Stimulated activated CD8-positive, alpha-beta memory T cell treated with anti-CD3 and anti-CD28 coated beads, Interleukin-4, amount 100 ng/mL, for 4 hours (primary cell): Measurements from ENCODE around the gene CDHR5.

Experiments used
- DNase-seq, 2 donors: peaks; one replicate each; pipeline ENCODE4 v3.0.0-alpha.2; 2020; ENCODE audit warnings: low read depth in 2 of 2, low spot score in 1 of 2

CDHR5 gene

GRCh38 chr11:623999-624704 is 603 bp downstream of the CDHR5 start:
- no peak for DNase-seq

DNA sequence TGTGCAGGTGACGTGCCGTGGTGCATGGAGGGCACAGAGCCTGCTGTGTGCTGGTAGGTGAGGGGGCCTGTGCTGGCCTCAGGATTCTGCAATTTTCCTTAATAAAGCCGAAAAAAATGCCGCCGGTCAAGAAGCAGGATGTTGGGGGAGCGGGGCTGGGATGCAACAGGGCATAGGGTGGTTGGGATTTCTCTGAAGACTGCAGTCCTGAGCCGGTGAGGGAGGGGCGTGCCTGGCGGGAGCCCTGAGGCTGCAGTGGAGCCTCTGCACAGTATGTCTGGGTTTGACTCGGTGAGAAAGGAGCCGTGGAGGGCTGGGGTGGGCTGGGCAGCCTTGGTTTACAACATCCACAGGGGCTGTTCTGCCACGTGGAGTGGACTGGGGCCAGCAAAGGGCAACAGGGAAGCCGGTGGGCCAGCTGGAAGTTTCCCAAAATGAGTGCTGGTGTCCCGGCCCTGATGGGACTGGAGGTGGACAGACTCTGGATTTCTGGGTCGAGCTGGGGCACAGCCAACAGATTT is 1.3 kb downstream of the CDHR5 start:
- DNase-seq: no peak

GRCh38 chr11:621838-622237 is 2.9 kb downstream of the CDHR5 start:
- DNase-seq: no peak

DNA sequence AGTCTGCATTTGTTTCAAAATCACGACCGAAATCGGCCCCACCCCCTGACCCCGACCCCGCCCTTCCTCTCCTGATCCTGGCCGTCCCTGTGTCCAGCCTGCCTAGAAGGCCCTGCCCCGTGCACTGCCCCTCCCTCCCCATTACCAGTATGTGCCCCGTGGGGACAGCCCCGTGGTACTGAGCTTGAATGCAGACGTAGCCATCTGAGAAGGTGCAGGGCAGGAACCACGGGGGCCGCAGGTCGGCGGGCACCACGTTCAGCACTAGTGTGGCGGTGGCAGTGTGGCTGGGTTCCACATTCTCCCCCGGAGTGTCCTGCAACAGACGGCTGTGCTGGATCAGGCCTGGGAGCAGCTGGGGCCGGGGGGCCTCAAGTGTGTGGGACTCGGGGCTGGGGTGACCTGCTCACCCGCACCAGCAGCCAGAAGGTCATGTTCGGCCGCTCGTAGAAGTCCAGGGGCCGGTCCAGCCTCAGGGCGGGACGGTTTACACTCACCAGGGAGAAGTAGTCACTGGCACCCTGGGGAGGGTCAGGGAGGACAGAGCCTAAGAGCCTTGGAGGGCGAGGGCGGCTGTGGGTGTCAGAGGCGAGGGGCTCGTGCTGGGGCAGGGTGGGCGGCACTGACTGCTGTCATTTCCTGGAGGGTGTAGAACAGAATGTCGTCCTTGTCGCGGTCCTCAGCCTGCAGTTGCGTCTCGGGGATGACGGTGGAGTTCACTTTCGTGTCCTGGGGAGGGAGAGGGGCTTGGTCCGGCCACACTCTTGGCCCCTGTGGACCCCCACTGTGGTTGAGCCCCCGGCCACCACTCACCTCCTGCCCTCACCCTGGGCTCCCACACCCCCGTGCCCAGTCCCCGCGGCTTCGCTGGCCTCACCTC is 3.6 kb downstream of the CDHR5 start:
- DNase-seq: no peak

DNA sequence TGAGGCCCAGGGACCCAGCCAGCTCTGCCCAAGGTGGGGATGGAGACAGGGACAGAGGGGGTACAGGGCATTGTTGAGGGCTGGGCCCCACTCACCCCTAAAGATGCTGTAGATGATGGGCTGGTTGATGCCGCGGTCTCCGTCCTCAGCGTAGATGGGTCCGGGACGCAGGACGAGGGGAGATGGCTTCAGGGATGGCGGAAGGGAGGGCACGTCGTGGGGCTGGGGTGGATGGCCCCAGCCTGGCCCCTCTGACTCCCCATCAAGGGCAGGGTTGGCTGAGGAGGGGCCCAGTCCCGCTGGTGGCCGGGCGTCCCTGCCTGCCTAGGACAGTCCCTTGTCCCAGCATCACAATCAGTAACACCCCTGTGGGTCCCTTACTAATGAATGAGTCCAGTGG is 4.6 kb downstream of the CDHR5 start:
- no peak for DNase-seq

DNA sequence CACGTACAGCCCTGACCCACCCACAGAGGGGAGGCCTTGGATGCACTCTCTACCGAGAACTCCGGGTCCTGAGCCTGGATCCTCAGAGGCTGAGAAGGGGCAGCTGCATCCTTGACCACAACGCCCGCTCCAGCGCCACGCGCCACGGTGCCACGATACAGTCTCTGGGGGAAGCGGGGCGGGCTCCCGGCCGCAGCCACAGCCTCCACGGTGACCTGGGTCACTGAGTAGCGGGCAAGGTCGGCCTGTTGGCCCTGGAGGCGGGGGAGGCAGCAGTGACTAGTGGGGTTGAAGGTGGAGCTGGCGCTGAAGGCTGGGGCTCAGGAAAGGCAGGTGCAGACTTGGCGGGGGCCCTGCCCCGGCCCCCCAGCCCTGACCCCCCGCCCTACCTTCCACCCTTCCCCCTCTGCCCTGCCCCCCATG is 5.1 kb downstream of the CDHR5 start:
- no peak for DNase-seq

DNA sequence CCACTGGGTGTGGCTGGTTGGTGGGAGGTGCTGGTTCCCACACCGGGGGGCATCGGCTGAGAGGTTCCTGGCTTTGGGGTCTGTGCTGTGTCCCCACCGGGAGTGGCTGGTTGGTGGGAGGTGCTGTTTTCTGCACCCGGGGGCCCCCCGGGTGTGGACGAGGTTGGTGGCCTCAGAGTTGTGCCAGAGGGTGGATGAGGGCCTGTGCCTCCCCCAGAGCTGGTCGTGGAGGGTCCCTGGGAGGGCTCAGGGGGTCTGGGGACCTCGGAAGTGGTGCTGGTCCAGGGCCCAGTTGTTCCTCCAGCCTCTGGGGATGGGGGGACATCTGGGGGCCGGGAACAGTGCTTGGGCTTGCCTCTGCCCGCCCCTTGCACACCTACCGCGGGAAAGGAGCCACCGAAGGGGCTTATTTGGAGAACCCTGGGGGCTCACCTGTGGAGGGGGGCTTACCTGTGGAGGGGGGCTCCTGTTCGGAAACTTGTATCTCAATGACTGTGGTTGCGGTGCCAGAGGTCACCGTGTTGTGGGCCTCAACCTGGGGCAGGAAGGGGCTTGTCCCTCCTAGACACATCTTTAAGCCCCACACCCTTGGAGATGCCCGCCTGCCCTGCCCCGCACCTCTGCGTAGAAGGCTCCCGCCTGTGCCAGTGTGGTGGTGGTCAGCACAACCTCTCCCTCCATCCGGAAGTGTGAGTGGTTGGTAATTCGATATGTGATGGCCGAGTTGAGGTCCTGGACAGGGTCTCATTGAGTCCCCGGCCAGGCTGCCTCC is 5.7 kb downstream of the CDHR5 start:
- DNase-seq: no peak

GRCh38 chr11:617912-618682 is 6.7 kb downstream of the CDHR5 start:
- DNase-seq: no peak

DNA sequence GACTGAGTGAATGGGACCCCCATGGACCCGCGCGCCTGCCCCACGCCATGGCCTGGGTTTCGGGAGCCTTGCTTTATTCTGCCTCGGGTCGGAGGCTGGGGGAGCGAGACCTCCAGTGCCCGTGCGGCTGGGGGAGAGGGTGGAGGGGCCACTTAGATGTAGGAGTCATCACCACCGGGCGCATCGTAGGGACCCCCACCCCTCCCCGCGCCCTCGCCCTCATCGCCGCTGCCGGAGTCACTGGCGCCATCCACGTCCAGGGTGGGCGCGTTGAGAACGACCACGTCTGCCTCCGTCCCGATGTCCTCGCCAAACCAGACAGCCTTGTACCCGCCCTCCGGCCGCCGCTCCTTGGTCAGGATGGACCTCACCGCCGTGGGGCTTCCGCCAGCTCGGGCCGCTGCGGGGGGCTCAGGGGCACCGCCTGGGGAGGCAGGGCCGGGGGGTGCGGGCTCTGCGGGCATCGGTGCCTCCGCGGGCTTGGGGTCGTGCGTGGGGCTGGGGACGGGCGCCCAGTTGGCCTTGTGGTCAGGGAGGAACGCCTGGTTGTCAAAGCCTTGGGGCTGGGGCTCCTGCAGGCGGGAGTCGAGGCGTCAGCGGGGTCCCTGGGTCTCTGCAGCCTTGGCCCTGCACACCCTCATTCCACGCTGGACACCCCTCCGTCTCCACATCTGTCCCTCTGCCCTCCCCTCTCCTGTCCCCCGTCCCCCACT is 7.4 kb downstream of the CDHR5 start:
- DNase-seq: no peak

DNA sequence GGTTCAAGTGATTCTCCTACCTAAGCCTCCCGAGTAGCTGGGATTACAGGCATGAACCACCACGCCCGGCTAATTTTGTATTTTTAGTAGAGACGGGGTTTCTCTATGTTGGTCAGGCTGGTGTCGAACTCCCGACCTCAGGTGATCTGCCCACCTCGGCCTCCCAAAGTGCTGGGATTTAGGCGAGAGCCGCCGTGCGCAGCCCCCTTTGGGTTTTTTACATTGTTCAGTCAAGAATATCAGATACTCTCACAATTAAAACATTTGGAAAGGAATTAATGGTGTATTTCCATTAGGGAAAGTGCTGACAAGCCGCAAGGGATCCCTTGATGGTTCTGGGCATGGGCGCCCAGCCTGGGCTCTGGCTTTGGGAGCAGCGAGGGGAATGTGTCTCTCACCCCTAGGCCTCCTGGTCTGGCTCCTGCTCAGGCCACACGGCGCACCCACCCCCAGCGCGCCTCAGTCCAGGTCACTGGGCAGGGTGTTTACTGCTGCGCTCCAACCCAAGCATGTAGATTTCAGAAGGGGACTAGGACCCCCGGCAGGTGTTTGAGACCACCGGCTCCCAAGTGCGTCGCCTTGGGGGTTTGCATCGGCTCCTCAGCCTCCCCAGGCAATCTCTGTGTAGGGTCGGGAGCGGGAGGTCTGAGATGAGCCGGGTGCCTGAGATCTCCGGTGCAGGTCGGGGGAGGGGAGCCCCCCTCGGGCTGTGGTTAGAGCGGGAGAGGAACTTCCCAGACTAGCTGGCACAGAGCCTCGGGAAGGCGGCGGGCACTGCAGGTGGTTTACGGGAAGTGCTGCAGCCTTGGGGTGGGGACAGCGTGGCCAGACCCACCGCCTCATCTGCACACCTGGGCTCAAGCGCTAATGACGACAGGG is 8.2 kb downstream of the CDHR5 start:
- DNase-seq: no peak

GRCh38 chr11:615504-616319 is 9.0 kb downstream of the CDHR5 start, which contains the start of gene IRF7:
IRF7 (minus strand) TSS chr11:615950; CDS start chr11:615364, 586 bp downstream.
- peak; percentile 70 to 72 for DNase-seq

DNA sequence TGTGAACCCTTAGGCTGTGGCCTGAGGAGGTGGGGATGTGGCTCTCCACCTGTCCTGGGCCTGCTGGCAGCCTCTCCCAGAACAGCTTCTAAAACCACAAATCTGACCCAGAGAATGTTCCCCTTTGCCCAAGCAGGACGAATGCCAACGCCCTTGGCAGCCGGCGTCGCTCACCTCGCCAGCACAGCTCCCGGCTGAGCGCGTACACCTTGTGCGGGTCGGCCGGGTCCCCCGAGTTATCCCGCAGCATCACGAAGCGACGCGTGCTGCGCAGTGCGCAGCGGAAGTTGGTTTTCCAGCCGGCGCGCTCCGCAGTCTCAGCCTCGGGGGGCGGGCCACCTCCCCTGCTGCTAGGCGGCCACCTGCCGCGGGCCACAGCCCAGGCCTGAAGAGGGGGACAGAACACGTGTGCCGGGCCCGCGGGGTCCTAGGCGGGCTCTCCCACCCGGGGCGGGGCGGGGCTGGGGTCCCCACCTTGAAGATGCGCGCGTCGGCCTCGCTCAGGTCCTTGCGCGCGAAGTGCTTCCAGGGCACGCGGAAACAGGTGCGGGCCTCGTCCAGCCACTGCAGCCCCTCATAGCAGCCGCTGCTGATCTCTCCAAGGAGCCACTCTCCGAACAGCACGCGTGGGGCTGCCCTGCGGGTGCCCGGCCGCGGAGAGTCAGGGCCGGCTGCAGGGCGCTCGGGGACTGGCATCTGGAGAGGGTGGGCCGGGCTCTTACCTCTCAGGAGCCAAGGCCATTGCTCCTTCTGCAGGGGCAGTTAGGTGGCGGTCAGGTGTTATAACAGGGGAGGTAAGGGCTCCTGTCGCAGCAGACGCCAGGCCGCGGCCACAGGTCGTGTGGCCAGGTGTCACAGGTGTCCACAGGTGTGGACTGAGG is 9.9 kb downstream of the CDHR5 start:
- DNase-seq: no peak

DNA sequence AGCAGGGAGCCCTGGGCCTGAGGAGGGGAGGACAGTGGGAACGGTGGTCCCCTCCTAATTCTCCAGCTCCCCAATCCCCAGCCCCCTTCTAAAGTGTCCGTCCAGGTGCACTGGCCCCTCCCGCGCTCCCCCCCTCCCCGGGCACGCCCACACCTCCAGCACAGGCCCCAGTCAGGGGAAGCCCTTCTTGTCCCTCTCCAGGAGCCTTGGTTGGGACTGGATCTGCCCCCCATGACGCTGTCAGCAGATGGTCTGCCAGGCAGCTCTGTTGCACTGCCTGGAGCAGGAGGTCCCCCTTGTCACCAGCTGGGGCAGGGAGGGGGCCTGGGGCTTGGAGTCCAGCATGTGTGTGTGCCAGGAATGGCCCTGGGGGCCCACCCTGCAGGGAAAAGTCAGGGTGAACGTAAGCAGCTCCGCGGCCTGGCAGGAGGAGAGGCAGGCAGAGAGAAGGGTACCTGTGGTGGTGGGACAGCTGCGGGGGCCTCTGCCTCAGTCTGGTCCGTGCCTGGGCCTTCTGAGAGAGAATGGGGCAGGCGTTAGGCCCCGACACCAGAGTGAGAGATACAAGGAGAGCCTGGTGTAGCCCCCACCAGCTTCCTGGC is 10.6 kb downstream of the CDHR5 start:
- DNase-seq: no peak

GRCh38 chr11:613369-613968 is 11.3 kb downstream of the CDHR5 start:
- DNase-seq: peak; percentile 71 to 74

GRCh38 chr11:612961-613300 is 11.8 kb downstream of the CDHR5 start:
- DNase-seq: no peak

DNA sequence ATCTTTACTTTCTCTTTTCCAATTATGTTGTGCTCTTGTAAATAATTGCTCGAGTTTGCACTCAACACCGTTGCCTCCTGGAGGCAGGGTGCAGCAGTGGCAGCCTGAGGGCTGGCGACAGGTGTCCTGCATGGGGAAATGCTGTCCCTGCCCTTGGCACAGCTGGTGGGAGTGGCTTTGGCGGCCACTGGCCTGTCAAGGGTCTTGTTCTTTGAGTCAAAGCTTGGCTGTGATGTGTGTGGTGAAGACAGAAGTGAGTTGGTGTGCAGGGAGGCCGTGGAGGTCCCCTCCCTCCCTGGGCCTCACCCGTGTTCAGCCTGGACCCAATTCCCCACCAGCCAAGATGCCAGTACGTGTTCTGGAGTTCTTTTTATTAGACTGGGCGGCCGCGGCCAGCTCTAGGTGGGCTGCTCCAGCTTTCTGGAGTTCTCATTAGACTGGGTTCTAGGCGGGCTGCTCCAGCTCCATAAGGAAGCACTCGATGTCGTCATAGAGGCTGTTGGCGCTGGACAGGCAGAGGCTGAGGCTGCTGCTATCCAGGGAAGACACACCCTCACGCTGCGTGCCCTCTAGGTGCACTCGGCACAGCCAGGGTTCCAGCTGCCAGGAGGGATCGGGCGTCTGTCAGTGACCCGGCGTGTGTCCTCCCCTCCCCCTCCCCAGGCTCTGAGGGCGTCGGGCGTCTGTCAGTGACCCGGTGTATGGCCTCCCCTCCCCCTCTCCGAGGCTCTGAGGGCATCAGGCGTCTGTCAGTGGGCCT is 12.4 kb downstream of the CDHR5 start:
- no peak for DNase-seq
